ENCODE results near the gene NARS2. TPM values are rescaled to one million over a fixed set of nuclear protein-coding genes. Genes with fewer than 3 reads are reported as not detected.
"Not testable (repeated sequence)": the region's sequence is repeated elsewhere in the genome, so short reads cannot be mapped to it uniquely, and the experiment has no call there.

Gene NARS2
- total RNA-seq, 1 experiment from 2014 or later: 23.4 TPM

DNA sequence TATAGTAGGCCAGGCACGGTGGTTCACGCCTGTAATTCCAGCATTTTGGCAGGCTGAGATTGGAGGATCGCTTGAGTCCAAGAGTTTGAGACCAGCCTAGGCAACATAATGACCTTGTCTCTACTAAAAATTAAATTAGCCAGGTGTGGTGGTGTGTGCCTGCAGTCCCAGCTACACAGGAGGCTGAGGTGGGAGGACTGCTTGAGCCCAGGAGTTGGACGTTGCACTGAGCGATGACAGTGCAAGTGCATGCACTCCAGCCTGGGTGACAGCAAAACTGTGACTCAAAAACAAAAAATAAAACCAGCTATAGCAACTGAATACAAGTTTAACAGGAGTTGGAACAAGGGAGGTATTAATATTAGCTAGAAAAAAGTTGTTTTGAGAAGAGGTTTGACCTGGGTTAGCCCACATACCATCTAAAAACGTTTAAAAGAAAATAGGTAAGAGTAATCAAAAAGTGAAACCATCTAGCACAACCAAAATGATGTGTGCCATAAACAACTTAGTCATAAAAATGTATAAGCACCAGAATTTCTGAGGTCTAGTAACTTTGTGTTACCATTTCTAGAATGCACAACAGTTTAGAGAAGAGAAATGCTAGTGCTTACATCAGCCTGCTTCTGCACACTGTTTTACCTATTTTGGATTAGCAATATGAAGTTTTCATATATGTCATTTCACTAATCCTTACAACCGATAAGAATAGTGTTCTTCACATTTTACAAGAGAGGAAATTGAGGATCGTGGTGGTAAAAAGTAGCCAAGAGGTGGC, 26.5 kb downstream of the NARS2 start:
- DNase-seq (ENCODE audit: low read depth): no peak

DNA sequence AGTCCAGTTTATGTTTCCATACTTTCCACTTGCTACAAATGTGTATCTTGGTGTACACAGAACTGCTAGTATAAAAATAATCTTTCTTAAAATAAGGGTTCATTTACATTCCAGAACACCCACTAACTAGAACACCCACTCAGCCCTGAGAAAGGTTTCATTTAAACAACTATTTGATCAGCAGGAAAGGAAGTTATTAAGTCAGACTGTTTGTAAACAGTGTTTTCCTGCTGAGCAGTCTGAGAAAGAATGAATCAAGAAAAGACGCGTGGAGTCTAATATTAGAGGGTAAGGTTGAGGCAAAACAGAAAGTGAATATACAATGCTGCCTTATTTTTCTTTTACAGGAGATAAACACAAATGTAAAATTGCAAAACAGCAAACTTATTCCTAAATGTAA, 32.7 kb downstream of the NARS2 start:
- DNase-seq (ENCODE audit: low read depth): peak; percentile 6

DNA sequence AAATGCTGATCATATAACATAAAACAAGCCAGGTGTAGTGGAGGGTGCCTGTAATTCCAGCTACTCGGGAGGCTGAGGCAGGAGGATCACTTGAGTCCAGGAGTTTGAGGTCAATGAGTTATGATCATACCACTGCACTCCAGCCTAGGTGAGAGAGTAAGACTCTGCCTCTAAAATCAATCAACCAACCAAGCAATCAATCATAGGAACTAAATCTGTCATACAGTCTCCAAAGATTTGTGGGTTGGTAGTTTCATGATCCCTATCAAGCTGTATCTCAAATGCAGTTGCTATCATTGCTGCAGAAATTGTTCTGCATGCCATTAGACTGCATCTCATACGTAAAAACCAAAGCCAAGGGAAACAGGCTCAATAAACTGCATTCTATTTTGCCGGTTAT, 33.1 kb downstream of the NARS2 start:
- DNase-seq (ENCODE audit: low read depth): no peak

DNA sequence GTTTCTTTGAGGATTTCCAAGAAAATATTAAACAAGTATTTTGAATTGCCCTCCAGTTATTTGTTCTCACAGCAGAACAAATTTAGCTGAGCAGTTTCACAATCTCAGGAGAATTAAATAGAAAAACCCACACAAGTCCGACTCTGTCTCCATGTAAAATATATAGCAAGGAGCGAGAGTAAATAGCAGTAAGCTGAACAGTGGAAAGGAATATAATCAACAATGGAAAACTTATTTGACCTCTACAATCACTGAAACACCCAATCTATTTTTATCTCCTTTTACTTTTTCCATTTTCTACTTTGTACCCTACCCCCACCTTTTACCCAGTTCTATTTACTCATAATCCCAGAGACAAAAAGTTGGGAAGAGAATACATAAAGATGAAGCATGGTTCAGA, 34.4 kb downstream of the NARS2 start:
- DNase-seq (ENCODE audit: low read depth): no peak

DNA sequence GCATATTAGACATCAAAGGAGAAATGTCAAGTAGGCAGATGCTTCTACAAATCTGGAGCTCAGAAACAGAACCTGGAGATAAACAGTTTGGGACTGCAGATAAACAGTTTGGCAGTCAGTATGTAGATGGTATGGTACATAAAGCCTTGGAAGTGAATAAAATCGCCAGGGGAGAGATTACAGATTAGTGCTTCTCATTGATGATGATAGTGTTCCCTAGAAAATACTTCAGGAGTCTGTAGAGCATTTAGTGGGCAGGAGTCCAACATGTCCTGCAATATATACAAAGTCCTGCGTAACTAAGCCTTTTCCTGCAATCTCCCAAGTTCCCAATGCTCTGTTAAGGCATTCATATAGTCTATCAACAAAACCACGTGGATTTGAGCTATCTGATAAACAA, 35.2 kb downstream of the NARS2 start:
- DNase-seq (ENCODE audit: low read depth): no peak

DNA sequence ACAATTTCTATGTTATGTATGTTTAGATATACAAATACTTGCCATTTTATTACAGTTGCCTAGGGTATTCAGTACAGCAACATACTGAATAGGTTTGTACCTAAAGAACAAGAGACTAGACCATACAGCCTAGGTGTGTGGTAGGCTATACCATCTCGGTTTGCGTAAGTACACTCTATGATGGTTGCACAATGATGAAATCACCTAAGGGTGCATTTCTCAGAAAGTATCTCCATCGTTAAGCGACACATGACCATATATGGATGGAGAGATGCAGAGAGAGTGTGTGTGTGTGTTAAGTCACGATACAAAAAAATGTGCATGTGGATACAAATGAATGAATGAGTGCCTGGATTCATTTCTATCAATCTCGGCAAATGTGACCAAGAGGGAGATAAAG, 37.7 kb downstream of the NARS2 start:
- DNase-seq (ENCODE audit: low read depth): no peak

DNA sequence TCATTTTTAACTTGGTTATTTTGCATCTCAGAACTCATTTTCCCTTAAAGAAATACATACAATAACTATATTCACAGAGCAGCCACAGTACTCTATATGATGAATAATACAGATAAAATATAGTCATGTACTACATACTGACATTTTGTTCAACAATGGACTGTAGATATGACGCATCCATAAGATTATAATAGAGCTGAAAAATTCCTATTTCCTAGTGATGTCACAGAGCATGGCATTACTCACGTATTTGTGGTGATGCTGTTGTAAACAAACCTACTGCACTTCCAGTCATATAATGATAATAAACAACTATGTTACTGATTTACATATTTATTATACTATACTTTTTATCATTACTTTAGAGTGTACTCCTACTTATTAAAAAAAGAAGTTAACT, 38.7 kb downstream of the NARS2 start:
- DNase-seq (ENCODE audit: low read depth): no peak

DNA sequence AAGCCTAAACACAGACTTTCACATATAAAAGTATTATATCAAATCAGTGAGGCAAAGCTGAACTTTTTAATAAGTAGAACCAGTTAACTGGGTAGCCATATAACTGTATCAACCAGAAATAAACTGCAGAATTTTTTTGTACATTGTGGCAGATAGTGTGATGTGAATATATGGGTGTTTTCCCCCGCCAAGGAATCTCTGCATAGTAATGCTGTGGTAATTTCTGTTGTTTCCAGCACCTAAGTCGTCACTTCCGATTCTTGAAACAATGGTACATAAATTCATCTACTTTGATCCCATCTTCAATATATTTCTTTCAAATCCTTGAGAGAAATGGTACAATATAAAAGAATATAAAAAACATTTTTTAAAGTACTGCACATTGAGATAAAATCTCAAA, 39.6 kb downstream of the NARS2 start:
- no peak for DNase-seq (ENCODE audit: low read depth)

DNA sequence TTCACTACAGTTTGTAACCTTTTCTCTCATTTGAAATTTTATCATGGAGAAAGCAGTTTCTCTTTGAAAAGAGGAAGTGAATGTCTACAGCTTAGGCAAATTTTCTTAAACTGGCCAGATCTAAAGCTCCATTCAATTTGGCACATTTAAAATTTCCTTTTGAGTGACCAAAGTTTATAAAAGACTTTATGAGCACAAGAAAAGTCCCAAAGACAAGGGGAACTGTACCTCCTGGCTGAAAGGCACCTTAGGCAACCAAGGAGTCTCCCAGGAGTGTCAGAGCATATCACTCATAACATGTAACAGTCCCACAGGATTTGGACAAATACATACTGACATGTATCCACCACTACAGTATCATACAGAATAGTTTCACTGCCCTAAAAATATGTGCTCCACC, 41.3 kb downstream of the NARS2 start:
- DNase-seq (ENCODE audit: low read depth): no peak

DNA sequence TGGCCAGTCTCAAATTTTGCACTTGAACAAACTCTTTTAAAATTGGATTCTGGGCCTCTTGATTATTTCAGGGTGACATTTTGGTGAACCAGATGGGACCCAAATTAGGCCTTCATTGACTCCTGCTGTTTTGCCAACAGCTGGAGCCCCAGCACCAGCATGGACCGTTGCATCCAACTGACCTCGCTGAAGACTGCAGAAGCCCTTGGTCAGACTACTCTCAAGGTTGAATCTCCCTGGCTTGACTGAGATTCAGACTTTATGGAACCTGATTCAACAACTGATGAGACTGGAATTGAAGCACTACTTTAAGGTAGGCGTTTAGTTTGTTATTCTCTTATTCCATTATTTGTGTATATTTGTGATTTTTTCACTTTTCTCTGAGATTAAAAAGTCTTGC, 41.7 kb downstream of the NARS2 start:
- DNase-seq (ENCODE audit: low read depth): no peak

DNA sequence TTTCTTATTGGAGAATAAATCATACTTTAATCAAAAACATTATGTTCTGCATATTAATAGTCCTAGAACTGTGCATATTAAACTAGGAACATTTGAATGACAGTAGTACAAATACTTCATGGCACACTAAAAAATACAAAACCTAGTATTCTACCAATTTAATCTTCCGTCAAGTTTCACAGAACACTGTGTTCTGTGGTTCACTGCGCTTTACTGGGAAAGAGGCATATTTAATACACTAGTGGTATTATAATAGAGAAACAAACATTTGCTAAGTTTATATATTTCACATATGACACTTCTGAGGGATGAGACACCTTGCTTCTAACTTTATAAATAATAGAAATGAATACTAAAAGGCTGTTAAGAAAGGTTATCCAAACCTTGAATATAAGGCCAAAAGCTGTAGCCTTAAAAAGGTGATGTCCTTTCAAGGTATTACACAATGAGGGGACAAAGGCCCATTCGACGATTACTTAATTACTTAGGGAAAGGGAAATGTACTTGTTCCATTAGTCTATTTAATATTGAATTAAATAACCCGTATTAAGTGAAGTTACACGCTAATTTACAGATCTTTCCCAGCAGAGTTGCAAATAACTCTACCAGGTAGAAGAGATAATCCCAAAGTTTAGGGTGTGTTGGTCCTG, 48.0 kb downstream of the NARS2 start:
- no peak for DNase-seq (ENCODE audit: low read depth)

DNA sequence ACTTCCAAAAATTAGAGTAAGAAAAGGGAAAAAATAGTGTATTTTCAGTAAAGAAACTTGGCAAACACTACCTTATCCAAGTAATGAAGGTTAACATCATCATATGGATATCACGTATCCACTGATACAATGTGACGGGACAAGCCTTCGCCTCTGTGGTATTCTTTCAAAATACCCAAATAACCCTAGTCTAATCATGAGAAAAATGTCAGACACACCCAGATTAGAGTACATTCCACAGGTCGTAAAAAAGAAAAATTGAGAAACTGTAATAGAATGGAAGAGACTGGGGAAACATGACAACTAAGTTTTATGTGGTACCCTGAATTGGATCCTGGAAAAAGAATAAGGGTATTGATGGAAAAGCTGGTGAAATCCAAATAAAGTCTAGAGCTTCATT, 48.9 kb downstream of the NARS2 start:
- no peak for DNase-seq (ENCODE audit: low read depth)

DNA sequence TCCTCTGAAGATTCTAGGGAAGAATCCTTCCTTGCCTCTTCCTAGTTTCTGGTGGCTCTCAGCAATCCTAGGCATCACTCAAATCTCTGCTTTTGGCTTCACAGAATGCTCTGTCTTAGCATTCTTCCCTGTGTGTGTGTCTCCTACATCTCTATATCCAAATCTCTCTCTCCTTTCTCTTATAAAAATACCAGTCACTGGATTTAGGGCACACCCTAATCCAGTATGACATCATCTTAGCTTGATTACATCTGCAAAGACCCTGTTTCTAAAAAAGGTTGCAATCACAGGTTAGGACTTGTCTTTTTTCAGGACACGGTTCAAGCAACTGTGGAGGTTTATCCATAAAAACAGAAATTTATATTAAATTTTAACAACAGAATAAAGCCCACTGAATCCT, 54.4 kb downstream of the NARS2 start:
- no peak for DNase-seq (ENCODE audit: low read depth)

DNA sequence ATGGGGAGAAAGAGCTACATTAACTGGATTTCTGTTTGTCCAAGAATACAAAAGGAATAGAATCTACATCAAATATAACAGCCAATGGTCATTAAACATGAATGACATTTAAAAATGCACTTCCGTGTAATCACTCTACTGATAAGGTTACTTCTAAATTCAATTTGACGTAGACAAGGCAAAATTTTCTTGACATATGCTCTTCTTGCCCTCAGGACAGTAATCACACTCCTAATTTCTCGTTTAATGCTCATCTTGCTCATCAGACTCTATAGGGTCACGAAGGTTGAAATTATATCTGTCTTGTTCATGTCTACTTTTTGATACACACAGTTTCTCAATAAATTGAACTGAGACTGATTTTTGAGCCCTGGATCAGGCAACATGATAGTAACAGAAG, 58.4 kb downstream of the NARS2 start:
- no peak for DNase-seq (ENCODE audit: low read depth)

DNA sequence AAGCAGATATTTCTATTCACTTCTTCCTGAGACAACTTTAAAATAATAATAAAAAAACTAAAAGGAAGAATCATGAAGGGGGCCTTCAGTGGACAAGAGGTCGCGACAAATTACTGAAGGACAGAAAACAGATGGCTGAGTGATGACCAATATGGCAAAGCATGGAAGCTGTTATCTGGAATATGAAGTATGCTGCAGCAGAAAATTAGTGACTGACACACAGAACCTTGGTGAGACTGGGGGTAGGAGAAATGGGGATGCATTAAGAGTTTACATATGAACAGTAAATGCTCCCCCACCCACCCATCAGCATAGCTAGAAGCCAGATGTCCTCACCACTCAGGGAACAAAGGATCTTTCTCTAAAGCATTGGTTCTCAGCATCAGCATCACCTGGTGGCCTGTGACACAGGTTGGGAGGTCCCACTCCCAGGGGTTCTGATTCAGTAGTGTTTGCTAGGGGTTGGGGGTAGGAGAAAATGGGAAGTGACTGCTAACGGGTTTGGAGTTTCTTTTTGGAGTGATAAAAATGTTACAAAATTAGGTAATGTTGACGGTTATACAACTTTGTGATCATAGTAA, 59.7 kb downstream of the NARS2 start:
- no peak for DNase-seq (ENCODE audit: low read depth)

DNA sequence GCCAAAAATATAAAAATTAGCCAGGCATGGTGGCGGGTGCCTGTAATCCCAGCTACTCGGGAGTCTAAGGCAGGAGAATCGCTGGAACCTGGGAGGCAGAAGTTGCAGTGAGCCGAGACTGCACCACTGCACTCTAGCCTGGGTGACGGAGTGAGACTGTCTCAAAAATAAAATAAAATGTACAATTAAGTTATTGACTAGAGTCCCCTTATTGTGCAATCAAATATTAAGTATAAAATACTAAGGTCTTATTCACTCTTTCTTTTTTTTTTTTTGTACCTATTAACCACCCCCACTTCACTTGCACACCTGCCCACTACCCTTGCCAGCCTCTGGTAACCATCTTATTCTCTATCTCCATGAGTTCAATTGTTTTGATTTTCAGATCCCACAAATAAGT, 61.6 kb downstream of the NARS2 start:
- not testable (repeated sequence) for DNase-seq (ENCODE audit: low read depth)

DNA sequence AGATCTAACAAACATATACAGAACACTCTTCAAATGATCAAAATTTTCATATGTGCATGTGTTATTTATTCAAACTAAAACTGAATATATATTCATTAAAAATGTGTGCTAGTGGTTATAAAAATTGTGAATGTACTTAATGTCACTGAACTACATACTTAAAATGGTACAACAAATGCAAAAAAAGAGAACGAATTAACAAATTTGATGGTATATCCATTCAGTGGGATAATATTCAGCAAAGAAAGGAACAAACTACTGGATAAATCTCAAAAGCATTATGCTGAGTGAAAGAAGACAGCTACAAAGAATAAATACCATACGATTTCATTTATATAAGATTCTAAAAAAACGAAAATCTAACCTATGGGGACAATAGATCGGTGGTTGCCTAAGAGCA, 64.1 kb downstream of the NARS2 start:
- DNase-seq (ENCODE audit: low read depth): no peak

DNA sequence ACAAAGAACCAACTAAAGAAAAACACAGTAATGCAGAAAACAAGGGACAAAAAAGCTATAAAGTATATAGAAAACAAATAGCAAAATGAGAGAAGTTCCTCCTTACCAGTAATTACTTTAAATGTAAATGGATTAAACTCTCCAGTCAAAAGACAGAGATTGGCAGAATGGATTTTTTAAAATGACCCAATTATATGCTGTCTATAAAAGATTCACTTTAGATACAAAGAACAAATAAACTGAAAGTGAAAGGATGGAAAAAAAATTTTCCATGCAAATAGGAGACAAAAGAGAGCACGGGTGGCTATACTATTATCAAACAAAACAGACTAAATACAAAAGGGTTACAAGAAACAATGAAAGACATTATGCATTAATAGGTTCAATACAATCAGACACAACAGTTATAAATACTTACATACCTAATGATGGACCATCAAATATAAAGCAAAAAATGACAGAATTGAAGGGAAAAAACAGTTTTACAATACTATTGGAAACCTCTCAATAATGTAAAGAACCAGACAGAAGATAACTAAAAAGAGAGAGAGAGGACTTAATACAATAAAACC, 64.6 kb downstream of the NARS2 start:
- no peak for DNase-seq (ENCODE audit: low read depth)

DNA sequence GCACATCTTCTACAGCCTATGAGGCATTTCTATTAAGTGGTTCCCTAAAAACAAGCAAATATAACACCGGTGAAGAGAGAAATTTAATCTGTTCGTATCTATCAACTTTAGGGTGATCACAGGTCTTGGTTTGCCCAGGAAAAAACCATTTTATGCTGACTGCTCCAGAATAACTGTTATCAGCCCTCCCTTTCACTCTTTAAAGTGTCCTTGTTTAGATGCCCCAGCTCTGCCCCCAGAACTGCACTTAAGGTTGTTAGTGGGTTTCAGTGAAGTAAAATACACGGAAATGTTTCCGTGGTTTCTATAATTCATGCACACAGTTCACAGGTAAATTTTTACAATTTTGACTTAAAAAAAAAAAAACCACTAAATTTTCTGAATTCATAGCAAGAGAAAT, 70.0 kb downstream of the NARS2 start:
- DNase-seq (ENCODE audit: low read depth): no peak

DNA sequence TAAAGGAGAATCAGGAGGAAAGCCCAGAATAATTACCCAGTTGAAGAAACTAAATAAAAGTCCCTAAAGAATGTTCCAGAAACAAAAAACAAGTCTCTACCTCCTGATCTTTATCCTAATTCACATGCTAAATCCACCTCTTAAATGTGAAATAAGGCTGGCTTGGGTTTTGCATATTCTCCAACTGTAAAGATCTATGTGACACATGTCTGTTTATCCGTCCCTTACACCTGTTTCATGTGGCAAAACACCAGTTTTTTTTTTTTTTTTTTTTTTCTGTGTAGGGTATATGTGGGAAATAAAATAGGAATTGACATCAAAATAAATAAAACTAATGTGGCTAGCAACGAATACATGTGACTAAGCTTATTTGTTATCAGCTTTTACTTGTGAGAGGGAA, 70.5 kb downstream of the NARS2 start:
- no peak for DNase-seq (ENCODE audit: low read depth)

DNA sequence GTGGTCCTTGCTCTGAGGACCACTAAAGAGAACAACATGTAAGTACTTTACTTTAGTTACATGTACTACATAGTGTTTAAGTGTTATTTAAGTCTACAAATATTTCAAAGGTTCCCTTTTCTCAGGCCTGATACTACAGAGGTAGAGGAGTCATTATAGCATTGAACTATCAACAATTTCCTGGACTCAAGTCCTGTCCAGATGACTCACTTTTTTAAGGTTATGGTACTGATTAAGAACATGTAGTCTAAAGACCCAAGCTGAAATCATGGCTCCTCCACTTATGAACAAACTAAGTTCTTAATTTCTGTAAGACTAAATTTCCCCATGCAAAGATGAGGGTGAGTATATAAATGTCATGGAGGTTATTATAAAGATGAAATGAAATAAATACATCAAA, 74.7 kb downstream of the NARS2 start:
- DNase-seq (ENCODE audit: low read depth): no peak

DNA sequence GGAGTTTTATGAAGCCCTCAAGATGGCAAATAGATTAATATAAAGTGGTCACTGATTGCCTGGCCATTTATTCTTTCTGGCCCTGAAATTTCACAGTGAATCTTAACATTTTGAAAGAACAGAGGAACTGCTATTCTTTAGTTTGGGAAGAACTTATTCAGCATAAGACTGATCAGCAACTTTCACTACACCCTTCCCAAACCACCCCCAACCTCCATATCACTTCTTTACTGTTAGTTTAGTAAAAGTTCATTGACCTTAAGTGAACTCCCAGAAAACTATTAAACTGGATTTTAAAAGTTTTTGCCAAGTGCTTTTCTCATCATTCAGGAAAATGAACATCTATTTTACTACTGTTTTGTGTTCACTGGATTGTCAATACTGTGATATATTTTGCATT, 77.4 kb downstream of the NARS2 start:
- no peak for DNase-seq (ENCODE audit: low read depth)

DNA sequence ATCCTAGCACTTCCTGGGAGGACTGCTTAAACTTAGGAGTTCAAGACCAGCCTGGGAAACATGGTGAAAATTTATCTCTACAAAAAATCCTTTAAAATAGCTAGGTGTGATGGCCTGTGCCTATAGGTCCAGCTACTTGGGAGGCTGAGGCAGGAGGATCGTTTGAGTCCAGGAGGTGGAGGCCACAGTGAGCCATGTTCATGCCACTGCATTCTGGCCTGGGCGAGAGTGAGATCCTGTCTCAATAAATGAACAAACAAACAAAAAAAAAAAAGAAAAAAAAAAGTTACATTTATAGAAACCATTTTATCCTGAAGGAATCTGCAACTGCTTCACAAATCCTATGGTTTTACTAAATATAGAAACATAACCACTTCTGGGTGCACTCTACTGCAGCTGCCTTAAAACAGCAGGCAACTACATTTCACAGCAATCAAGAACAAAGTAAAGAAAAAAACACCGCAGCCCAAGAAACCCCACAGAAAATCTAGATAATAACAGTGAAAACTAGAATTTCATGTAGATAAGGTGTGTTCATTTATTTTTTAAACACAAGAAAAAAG, 81.2 kb downstream of the NARS2 start:
- DNase-seq (ENCODE audit: low read depth): no peak

Measured in M059J (cell line).